Spleen (tissue), 7 donors: ENCODE measurements around the gene NFE2.

Source experiments
- CTCF ChIP-seq, 11 experiments: fragments of 200-600 bp in 7 of 11; fragments of 450-650 bp in 4 of 11; sonication (generic) in 4 of 11; IDR thresholded peaks in 8 of 11; conservative IDR thresholded peaks in 3 of 11; 1 replicate in 7 of 11; 2 replicates in 4 of 11; pipeline versions ENCODE4 v1.4.0 to v1.8.0; 2016 to 2021; ENCODE audit warnings: antibody characterized with exemption in 11 of 11, inconsistent platforms in 4 of 11, mild to moderate bottlenecking in 1 of 11
- POLR2A ChIP-seq, 3 donors: fragments of 450-650 bp; IDR thresholded peaks; one replicate each; pipeline ENCODE4 v1.5.1; 2017; ENCODE audit warnings: antibody characterized with exemption in 3 of 3, mild to moderate bottlenecking in 1 of 3
- donor health status: DM: no; HTN: no; CAD: no; lungs with moderate emphysema.
- donor health status: DM: no; HTN: no; CAD: no.
- donor health status: DM: no; HTN: no; CAD: no.

GRCh38 chr12:54262403-54262925, 38.4 kb downstream of the NFE2 start:
- no peak for TF ChIP-seq CTCF (IDR thresholded peaks at IDR 0.05 in 8 of 11, conservative IDR thresholded peaks at IDR 0.05 in 3 of 11)
- no peak for TF ChIP-seq POLR2A (IDR thresholded peaks at IDR 0.05)
